Femur (tissue), 1 donor: ENCODE measurements around the gene CCDC106.
A peak's percentile ranks its signal among the peaks of the same experiment; 100 is the strongest.

Experiments
- DNase-seq: peaks from one replicate; pipeline ENCODE4 v3.0.0-alpha.2; 2017

The CCDC106 gene

DNA sequence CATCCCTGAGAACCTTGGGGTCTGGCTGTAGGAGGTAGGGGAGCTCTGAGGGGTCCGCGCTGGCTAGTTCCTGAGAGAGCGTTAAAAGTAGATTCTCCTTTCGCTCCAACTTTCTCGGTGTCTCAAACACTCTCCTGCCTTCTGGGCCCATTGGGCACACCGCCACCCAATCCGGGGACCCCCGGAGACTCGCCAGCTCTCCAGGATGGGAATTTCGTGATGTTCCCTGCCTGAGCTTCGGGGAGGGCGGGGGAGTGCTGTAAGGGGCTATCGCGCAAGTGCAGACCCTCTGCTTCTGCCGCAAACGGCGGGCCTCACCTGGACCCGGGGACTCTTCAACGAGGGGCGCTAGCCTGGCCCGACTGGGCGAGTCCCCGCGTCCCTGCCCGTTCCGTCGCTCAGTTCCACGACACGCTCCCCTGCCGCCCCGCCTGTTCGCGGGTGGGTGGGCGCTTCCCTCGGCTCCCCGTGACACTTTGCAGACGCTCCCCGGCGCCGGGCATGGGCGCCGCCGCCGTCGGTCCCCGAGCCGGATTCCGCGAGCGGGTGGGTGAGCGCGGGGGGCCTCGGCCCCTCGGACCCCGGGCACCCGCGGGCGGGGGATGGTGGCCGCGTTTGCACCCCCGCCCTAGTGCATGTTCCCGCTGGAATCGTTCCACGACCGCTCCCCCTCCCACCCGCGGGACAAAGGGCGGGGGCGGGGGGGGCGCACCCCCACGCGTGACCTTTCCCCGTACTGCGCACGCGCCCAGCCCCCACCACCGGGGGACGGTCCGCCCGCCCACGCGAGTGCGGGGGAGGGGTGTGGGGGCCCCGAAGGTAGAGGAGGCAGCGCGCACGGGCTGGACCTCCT, at the start of gene CCDC106:
TSS of gene CCDC106 (plus strand) at position 481 of the 853 bp plus-strand sequence. CDS start 835 bp downstream, outside the sequence.
- peak; percentile 87 for DNase-seq

DNA sequence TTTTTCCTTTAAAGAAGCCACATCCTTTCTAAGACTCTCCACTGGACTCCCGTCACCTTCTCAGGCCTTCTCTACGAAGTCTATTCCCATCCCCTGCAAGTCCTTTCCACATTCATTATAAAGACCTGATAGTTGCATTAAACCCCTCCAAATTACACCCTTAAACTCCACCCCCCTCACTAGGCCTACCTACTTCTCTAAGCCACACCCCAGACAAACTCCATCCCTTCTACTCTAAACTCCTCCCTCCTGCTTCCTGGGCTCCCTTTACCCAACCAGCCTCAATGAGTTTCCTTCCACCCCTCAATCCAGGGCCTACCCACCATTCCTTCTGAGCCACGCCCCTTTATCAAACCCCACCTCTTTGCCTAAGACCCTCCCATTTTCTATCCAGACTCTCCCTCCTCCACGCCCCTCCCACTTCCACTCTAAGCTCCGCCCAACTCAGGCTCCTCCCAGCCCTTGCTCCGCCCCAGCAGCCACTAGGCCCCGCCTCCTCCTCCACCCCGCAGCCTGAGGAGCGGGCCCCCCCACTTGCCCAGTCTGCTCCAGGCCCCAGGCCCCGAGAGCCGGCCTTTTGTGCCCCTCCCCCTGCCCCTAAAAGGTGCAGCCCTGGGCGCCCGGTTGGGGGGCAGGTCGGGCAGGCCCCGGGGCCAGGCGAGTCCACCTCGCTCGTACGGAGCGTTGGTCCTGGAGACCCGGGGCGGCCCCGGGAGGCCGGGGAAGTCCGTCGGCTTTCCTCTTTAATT, 49.1 kb upstream of the CCDC106 start:
- peak; percentile 96 for DNase-seq

DNA sequence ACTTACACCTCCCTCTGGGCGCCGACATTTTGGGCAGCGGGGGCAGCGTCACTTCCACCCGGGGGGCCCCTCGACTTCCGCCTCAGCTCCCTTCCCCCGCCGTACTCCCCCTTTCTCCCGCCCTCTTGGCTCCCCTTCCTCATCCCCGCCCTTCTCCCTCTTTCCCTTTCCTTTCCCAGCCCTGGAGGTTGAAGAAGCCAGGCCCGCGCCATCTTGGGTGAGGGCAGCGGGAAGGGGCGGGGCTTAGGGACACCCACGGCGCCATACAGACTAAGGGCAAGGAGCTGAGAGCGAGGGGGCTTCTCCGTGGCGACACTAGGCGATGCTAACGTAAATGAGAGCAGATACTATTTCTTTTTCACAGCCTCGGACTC, 48.6 kb upstream of the CCDC106 start, which contains the start of gene FIZ1:
TSS of gene FIZ1 (minus strand) at position 50 of the 374 bp plus-strand sequence. CDS start 1,652 bp downstream, outside the sequence.
- peak; percentile 99 for DNase-seq

DNA sequence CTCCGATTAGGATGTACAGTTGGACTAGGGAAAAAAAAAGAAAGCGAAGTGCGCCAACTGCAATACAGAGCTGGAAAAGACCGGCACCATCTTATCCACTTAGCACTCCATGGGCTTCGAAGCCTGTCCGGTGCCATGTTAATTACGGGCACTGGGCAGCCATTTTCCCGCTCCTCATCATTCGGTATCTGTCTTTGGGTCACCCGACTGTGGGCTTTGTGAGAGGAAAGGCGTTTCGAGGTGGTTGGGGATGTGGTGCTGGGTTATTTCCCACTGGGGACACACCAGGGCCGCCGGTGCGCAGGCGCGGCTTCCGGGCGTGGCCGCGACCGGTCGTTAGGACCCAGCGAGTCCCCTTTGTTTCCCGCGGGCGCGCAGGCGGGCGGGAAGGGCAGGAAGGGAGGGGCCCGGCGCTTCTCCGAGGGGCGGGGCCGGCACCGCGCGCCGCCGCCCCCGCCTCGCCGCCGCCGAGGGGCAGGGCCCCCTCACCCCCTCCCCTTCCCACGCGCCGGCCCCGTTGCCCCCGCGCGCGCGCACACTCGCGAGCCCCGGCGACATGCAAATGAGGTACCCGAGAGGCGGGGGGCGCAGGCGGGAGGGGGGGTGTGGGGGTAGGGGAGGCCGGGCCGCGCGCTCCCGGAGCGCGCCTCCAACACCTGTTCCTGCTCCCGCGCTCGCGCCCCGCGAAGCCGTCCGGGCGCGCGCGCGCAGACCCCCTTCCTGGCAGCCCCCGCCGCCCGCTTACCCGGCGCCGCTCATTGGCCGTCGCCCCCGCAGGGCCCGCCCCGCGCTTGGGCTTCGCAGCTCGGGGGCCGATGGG, 48.0 kb upstream of the CCDC106 start, which contains the start of gene ZNF524:
TSS of gene ZNF524 (plus strand) at position 447 of the 820 bp plus-strand sequence. CDS start 1,825 bp downstream, outside the sequence.
- peak; percentile 94 for DNase-seq

DNA sequence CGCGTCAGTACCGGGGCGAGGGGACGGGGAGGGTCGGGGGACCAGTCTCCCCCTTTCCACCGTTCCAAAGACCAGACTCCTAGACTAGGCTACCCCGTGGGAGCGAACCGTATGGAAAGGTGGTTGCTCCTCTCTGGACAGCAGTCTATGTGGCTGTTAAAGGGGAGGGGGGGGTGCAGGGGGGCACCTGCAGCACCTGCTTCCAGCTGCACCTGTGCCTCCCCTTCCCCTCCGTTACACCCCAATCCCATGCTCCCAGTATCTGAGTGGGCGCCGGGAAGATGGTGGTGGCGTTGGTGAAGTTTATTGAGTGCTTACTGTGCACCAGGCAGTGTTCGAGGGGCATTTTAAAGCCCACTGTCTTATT, 47.4 kb upstream of the CCDC106 start:
- no peak for DNase-seq

DNA sequence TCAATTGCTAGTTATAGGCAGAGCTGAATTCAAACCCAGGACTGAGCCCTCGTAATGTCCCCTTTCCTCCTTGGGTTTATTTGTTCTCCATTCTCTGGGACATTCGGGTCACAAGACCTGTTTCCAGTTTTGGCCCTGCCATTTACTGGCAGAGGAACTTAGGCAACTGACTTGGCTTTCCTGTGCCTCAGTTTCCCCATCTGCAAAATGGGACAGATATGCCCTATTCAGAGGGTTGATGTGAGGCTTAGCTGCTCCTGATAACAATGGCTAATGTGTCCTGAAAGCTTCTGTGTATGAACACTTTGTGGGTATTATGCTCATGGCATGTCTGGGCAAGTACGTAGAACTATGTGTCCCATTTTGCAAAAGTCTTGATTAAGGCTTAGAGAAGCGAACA, 46.9 kb upstream of the CCDC106 start:
- no peak for DNase-seq

DNA sequence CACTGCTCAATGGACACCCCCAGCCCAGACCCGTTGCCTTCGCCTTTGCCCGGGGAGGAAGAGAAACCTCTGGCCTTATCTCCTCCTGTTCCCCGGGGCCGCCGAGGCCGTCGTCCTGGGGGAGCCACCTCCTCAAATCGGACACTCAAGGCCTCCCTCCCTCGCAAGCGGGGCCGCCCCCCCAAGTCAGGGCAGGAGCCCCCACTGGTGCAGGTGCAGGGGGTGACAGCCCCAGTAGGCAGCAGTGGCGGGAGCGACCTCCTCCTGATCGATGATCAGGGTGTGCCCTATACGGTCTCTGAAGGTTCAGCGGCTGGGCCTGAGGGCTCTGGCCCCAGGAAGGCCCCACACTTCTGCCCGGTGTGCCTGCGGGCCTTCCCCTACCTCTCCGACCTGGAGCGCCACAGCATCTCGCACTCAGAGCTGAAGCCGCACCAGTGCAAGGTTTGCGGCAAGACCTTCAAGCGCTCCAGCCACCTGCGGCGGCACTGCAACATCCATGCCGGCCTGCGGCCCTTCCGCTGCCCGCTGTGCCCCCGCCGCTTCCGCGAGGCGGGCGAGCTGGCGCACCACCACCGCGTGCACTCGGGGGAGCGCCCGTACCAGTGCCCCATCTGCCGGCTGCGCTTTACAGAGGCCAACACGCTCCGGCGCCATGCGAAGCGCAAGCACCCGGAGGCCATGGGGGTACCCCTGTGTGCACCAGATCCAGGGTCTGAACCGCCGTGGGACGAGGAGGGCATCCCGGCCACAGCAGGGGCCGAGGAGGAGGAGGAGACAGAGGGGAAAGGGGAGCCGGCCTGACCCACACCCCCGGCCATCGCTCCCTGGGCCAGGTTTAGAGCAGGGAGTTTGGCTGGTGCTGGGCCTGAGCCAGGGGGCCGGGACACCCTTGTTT, 45.7 kb upstream of the CCDC106 start:
- no peak for DNase-seq

DNA sequence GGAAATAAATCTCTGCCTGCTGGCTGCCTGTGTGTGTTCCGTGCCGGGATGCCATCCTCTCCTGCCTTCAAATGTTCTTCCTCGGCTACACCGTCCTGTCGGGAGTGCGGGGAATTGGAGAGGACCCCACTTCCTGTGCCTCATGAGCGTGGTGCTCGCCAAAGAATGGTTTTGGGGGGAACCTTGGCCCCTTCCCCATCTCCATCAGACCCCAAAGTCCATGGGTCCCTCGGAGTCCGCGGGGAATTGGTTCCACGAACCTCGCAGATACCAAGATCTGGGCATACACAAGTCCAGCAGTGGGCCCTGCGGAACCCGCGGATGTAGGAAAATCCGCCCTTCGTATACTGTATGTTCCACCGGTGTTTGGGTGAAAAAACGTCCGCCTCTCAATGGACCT, 44.9 kb upstream of the CCDC106 start:
- no peak for DNase-seq

DNA sequence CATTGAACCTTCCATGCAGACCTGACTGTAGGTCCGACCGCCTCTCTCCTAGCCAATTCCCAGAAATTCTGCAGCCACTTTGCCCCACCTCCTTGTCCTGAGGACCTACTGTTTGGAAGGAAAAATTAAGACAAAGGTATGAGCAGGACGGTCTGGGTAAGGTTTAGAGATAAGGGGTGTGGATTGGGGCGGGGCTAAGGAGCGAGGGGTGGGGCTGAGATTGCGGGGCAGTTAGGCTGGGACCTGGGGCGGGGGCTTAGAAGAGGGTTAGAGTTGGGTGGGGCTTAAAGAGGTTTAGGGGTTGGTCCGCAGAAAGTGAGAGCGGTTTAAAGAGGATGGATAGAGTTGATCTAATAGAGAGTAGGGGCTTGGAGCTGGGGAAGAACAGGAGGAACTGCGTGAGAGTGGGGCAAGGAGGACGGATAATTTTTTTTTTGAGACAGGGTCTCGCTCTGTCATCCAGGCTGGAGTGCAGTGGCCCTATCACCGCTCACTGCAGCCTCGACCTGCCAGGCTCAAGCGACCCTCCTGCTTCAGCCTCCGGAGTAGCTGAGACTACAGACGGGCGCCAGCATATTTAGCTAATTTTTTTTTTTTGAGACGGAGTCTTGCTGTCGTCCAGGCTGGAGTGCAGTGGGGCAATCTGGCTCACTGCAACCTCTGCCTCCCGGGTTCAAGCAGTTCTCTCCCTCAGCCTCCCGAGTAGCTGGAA, 44.3 kb upstream of the CCDC106 start:
- DNase-seq: no peak

DNA sequence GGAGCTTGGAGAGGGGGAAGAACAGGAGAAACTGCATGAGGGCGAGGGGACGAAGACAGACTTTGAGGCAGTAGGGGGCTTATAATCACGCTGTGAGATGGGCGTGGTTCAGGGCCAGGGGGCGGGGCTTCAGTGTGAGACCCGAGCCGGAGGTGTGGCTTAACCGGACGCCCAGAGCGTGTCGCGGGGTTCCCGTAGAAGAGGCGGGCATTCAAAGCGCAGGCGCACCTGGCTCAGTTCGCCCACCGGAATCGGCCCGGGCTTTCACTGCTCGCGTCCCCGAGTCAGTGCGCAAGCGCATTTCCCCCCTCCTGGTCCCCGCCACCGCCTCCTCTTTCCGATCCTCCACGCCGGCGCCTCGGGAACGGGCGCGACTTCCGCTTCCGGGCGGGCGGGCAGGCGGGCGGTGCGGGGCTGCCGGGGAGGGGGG, 42.8 kb upstream of the CCDC106 start:
- peak; percentile 99 for DNase-seq

DNA sequence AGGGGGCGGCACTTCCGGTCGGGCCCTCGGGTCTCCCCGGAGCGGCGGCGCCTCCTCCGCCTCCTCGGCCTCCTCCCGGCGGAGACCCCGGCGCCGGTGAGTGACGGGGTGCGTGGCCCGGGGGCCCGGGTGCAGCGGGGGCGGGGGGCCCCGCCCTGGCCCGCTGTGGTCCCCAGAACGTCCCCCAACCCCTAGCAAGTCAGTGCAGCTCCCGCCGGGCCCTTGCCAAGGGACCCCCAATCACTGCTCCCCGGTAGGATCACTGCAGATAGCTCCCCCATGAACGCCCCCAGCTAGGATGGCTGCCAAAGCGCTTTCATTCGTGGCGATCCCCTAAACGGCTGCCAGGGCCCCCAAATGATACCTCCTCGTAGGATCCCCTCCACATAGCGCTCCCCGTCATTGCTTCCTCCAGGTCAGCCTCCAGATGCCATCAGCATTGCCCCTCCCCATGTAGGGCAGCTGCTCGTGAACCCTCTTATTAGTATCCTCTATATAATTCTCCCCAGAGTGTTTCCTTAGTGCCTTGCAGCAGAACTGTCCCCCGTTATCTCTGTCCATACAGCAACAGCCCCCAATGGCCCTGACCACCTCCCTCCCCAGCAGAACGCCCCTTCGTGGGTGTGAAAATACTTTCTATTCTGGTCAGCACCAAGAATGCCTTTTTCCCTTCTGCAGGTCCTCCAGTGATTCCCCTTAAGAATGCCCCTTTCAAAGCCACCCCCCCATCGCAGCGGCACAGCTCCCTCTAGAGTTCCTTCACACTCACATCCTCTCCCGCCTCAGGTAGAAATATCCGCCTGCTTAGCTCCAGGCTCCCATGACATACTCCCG, 42.2 kb upstream of the CCDC106 start, which contains the start of gene ZNF865:
TSS of gene ZNF865 (plus strand) at position 11 of the 834 bp plus-strand sequence. CDS start 7,972 bp downstream, outside the sequence.
- peak; percentile 87 for DNase-seq

DNA sequence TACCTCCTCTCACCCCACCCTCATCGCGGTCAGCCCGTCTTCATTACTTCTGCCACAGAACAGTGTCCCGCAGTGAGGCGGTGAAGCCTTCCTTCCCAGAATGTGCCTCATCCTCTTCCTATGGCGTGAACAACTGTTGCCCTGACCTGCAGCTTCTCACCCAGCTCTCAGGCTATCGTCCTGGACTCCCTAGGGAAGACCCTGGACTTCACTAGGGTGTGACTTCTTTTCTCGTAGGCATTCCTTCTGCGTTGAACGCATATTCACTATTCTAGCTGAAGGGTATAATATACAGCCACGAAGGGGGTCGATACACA, 41.6 kb upstream of the CCDC106 start:
- DNase-seq: no peak

DNA sequence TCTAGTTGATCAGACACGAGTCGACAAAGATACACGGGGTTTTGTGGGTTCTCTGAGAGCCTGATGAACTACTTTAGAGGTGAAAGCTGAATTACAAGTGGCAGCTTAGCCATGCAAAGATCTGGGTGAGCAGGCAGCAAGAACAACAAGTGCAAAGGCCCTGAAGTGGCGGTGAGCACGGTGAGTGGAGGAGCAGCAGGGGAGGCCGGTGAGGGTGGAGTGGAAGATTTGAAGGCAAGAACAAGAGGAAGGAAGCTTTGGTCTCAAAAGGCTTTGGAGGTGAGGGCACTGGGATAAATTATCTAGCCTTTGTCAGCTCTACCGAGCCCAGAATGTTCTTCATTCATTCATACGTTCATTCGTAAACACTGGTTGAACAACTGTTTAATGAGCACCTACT, 41.2 kb upstream of the CCDC106 start:
- no peak for DNase-seq

DNA sequence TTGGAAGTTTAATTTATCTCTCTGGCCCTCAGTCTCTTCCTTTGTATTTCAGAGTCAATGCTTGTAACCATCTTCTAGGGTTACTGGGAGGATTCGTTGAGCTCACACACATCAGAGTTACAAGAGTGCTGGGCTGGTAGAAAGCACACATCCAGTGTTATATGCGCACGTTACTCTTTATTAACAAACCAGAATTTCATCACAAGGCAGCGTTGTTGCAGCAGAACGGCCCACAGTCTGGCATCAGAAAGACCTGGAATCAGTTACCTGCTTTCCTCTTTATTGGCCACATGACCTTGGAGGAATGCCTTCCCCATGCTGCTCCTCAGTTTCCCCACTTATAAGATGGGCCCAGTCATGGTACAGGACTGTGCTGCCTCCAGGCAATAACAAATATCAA, 38.7 kb upstream of the CCDC106 start:
- DNase-seq: no peak

DNA sequence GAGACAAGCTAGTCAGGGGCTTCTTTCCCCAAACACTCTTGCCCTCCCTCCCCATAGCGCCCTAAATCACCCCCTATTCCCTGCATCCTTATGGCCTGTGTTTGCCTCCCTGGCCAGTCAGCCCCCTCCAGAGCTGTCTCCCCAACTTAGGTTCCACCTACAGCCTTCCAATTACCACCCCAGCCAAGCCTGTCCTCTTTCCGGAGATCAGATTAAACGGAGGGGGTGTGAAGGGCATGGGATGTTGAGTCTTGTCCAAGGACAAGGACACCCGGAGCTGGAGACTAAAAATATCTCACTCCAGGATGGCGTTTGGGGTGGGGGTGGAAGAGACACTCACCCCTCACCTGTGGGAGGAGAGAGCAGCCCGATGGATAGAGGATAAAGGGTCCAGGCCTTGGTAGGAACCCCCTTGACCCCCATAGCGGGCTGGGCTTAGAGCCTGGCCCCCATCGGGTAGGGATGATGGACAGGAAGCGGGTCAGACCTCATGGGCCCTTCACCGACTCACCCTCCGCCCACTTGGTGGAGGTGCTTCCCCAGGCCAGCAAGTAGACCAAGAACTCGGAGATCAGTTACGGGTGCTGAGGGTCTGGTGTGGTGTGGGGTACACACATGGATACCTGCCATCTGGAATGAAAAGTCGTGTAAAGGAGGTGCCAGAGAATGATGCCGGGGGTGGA, 36.6 kb upstream of the CCDC106 start:
- DNase-seq: no peak

DNA sequence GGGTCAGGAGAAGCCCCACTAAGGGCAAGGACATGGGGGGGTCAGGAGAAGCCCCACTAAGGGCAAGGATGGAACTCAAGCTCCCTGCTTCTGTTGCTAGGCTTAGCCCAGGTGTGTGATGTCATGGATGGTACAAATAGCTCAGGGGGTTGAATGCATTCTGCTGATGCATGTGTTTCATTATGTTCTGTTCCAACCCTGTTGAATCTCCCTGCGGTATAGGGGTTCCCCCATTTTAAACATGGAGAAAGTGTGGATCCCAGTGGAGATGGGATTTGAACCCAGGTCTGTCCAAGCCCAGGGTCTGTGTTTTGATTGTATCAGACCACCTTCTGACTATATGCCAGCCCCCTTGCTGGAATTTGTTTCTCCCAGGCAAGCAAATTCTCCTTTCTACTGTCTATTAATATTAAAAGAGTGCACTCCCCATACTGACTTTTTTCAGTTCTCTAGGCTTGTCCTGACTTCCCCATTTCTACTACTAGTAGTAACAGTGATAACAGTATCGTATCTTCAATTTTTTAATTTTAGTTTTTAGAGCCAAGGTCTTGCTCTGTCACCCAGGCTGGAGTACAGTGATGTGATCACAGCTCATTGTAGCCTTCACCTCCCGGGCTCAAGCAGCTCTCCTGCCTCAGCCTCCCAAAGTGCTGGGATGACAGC, 35.9 kb upstream of the CCDC106 start:
- DNase-seq: no peak

DNA sequence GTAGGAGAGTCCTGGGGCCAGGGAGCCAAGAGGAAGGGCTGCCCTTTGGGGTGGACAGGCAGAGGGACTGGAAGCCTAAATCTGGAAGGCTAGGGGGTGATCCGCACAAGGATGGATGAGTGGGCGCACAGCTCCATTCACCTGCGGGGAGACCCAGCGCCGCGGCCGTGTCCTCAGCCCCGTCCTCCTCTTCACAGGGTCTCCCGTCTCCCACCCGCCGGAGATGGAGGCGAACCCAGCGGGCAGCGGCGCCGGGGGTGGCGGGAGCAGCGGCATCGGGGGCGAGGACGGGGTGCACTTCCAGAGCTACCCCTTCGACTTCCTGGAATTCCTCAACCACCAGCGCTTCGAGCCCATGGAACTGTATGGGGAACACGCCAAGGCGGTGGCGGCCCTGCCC, 34.6 kb upstream of the CCDC106 start:
- no peak for DNase-seq

DNA sequence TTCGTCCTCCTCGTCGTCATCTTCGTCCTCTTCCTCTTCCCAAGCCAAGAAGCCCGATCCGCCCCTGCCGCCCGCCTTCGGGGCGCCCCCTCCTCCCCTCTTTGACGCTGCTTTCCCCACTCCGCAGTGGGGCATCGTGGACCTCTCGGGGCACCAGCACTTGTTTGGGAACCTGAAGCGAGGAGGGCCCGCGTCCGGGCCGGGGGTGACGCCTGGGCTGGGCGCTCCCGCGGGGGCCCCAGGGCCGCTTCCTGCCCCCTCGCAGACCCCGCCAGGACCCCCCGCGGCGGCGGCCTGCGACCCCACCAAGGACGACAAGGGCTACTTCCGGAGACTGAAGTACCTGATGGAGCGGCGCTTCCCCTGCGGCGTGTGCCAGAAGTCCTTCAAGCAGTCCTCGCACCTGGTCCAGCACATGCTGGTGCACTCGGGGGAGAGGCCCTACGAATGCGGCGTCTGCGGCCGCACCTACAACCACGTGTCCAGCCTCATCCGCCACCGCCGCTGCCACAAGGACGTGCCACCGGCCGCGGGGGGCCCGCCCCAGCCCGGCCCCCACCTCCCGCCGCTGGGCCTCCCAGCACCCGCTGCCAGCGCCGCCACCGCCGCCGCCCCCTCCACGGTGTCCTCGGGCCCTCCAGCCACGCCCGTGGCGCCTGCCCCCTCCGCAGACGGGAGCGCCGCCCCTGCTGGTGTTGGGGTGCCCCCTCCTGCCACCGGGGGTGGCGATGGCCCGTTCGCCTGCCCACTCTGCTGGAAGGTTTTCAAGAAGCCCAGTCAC, 33.9 kb upstream of the CCDC106 start:
- DNase-seq: no peak
